ENCODE data around the gene ACRV1. TPM values are rescaled to one million over a fixed set of nuclear protein-coding genes. Genes with fewer than 3 reads are reported as not detected.

ACRV1 gene
- polyA plus RNA-seq, 1 donor (not counting 4 experiments of a cell fraction or from before 2014, with no cell fraction given), result not detected

GRCh38 chr11:125694951-125695350, 14.3 kb upstream of the ACRV1 start:
- no peak overlapping the region for H3K9ac ChIP-seq (ENCODE audit: control insufficient read depth, extremely low read depth, insufficient read depth, low read length)
- dilution Hi-C loops (cut with MboI; ENCODE audit: extremely low pct_ligation_motif_present, low sequenced_read_pairs), result no loop called here
- H3K9me1 ChIP-seq (ENCODE audit: control insufficient read depth, extremely low read depth, insufficient read depth, low read length), result no peaks in the 10 kb centered on the region
- H3K27ac ChIP-seq (ENCODE audit: control insufficient read depth, insufficient read depth, low read length), result no peak overlapping the region
- no peak for FAIRE-seq
- no peaks in the 10 kb centered on the region for H4K20me1 ChIP-seq (ENCODE audit: control insufficient read depth, extremely low read depth, insufficient read depth, low read length)
- H3K27me3 ChIP-seq (ENCODE audit: control insufficient read depth, extremely low read depth, insufficient read depth, low read length), result no peaks in the 10 kb centered on the region
- no peaks in the 10 kb centered on the region for H3K36me3 ChIP-seq (ENCODE audit: control insufficient read depth in 2 of 2, extremely low read depth in 1 of 2, insufficient read depth in 2 of 2, low read length in 2 of 2)
- no peaks in the 10 kb centered on the region for H3K9me3 ChIP-seq (ENCODE audit: control insufficient read depth, low read depth, low read length)
- no peaks in the 10 kb centered on the region for H3K79me2 ChIP-seq (ENCODE audit: control insufficient read depth, insufficient read depth, low read length)
- no peak for DNase-seq (ENCODE audit: low read depth, low spot score)
- no peak overlapping the region for H2AFZ ChIP-seq (ENCODE audit: control insufficient read depth, low read length)
- H3K4me3 ChIP-seq (ENCODE audit: control insufficient read depth in 2 of 3, extremely low read depth in 1 of 3, insufficient read depth in 2 of 3, low read depth in 1 of 3, low read length in 3 of 3), result no peak overlapping the region
- no peaks in the 10 kb centered on the region for H3K4me1 ChIP-seq (ENCODE audit: control insufficient read depth, extremely low read depth, insufficient read depth, low read length)
- H3K4me2 ChIP-seq (ENCODE audit: control insufficient read depth, extremely low read depth, insufficient read depth, low read depth, low read length), result no peak overlapping the region
- TF ChIP-seq EZH2 (IDR thresholded peaks at IDR 0.05; ENCODE audit: low read length), result no peak
- TF ChIP-seq CTCF (optimal IDR thresholded peaks at IDR 0.05 in 1 of 3, IDR thresholded peaks at IDR 0.05 in 1 of 3, conservative IDR thresholded peaks at IDR 0.05 in 1 of 3; ENCODE audit: extremely low read depth in 1 of 3, insufficient read depth in 2 of 3, low read length in 3 of 3), result no peak

GRCh38 chr11:125692887-125693286, 12.2 kb upstream of the ACRV1 start:
- Histone ChIP-seq H3K4me3 (ENCODE audit: control insufficient read depth in 2 of 3, extremely low read depth in 1 of 3, insufficient read depth in 2 of 3, low read depth in 1 of 3, low read length in 3 of 3) (no peak overlapping the region), H3K9ac (ENCODE audit: control insufficient read depth, extremely low read depth, insufficient read depth, low read length) (no peak overlapping the region), H4K20me1 (ENCODE audit: control insufficient read depth, extremely low read depth, insufficient read depth, low read length) (no peaks in the 10 kb centered on the region), H3K36me3 (ENCODE audit: control insufficient read depth in 2 of 2, extremely low read depth in 1 of 2, insufficient read depth in 2 of 2, low read length in 2 of 2) (no peaks in the 10 kb centered on the region), H2AFZ (ENCODE audit: control insufficient read depth, low read length) (no peak overlapping the region), H3K27me3 (ENCODE audit: control insufficient read depth, extremely low read depth, insufficient read depth, low read length) (no peaks in the 10 kb centered on the region), H3K4me1 (ENCODE audit: control insufficient read depth, extremely low read depth, insufficient read depth, low read length) (no peaks in the 10 kb centered on the region), H3K27ac (ENCODE audit: control insufficient read depth, insufficient read depth, low read length) (no peak overlapping the region), H3K79me2 (ENCODE audit: control insufficient read depth, insufficient read depth, low read length) (no peaks in the 10 kb centered on the region), H3K9me3 (ENCODE audit: control insufficient read depth, low read depth, low read length) (no peaks in the 10 kb centered on the region), H3K9me1 (ENCODE audit: control insufficient read depth, extremely low read depth, insufficient read depth, low read length) (no peaks in the 10 kb centered on the region), H3K4me2 (ENCODE audit: control insufficient read depth, extremely low read depth, insufficient read depth, low read depth, low read length) (no peak overlapping the region)
- TF ChIP-seq EZH2 (IDR thresholded peaks at IDR 0.05; ENCODE audit: low read length) (no peak), CTCF (optimal IDR thresholded peaks at IDR 0.05 in 1 of 3, IDR thresholded peaks at IDR 0.05 in 1 of 3, conservative IDR thresholded peaks at IDR 0.05 in 1 of 3; ENCODE audit: extremely low read depth in 1 of 3, insufficient read depth in 2 of 3, low read length in 3 of 3) (no peak)
- FAIRE-seq (no peak), DNase-seq (ENCODE audit: low read depth, low spot score) (no peak)
- dilution Hi-C loops (cut with MboI; ENCODE audit: extremely low pct_ligation_motif_present, low sequenced_read_pairs), result no loop called here

All from keratinocyte (primary cell).